Measurements from ENCODE around the gene RPS21.

- TF ChIP-seq CTCF (IDR thresholded peaks at IDR 0.05; ENCODE audit: insufficient read depth, low read length): no peak
- TF ChIP-seq POLR2AphosphoS5 (IDR thresholded peaks at IDR 0.05; ENCODE audit: low read depth): no peak
- TF ChIP-seq GABPA (IDR thresholded peaks at IDR 0.05; ENCODE audit: low read depth): no peak
These were observed 36.4 kb downstream of the RPS21 start for GRCh38 chr20:62423326-62423706.
